IMR-90 (cell line): ENCODE data around the gene ADD2. TPM values are rescaled to one million over a fixed set of nuclear protein-coding genes. Genes with fewer than 3 reads are reported as not detected.

Experiments used
- ATAC-seq: fragments of 200-7000 bp; cut with Tn5 transposase; 2 replicates; pipeline ENCODE4 v1.9.1; 2020; ENCODE audit warnings: low read depth, mild to moderate bottlenecking, moderate library complexity
- BruUV-seq: library from RNA; stranded (reverse); fragments of 400-500 nt; replicated peaks from 2 replicates; lab custom pipeline; 2021; lab: Mats Ljungman, UMichigan
- CTCF ChIA-PET: fragments of 300-600 bp; formaldehyde crosslinking; extraction: SDS; loops from one replicate; lab custom pipeline; 2021; ENCODE audit warnings: antibody characterized with exemption; lab: Yijun Ruan, JAX
- POLR2A ChIA-PET: fragments of 300-600 bp; sonication (Branson Sonifier 250); formaldehyde crosslinking; loops from one replicate; lab custom pipeline; 2022; ENCODE audit warnings: antibody characterized with exemption; ENCODE audit not compliant: unreplicated experiment; lab: Charles Lee
- DNase-seq: peaks from one replicate; pipeline ENCODE4 v3.0.0; 2013
- H2AFZ ChIP-seq: replicated peaks from 2 replicates; pipeline ENCODE3; 2013; ENCODE audit warnings: low read length, mild to moderate bottlenecking; ENCODE audit not compliant: poor library complexity
- H2AK5ac ChIP-seq: 2 replicates; pipeline ENCODE4 v1.6.1; 2013; ENCODE audit warnings: low read depth, low read length, inconsistent platforms
- H2AK9ac ChIP-seq: replicated peaks from 2 replicates; pipeline ENCODE3; 2013; ENCODE audit warnings: mild to moderate bottlenecking, low read depth, low read length, moderate library complexity; ENCODE audit not compliant: poor library complexity
- H2BK120ac ChIP-seq: 2 replicates; pipeline ENCODE4 v1.6.1; 2013; ENCODE audit warnings: low read depth, low read length, inconsistent platforms
- H2BK15ac ChIP-seq: 3 replicates; pipeline ENCODE4 v1.6.1; 2013; ENCODE audit warnings: low read depth, low read length, inconsistent platforms
- H2BK20ac ChIP-seq: 2 replicates; pipeline ENCODE4 v1.6.1; 2013; ENCODE audit warnings: low read depth, mild to moderate bottlenecking, inconsistent platforms, low read length, moderate library complexity
- H2BK5ac ChIP-seq: 2 replicates; pipeline ENCODE4 v1.6.1; 2013; ENCODE audit warnings: mild to moderate bottlenecking, low read depth, low read length, inconsistent platforms; ENCODE audit not compliant: poor library complexity, severe bottlenecking
- H3K14ac ChIP-seq: replicated peaks from 2 replicates; pipeline ENCODE4 v1.6.1; 2013; ENCODE audit warnings: low read depth, low read length, inconsistent platforms
- H3K18ac ChIP-seq: 2 replicates; pipeline ENCODE4 v1.6.1; 2013; ENCODE audit warnings: low read depth, low read length, control low read depth
- H3K23ac ChIP-seq: 2 replicates; pipeline ENCODE4 v1.6.1; 2013; ENCODE audit warnings: low read depth, low read length, inconsistent platforms
- H3K27ac ChIP-seq: 2 replicates; pipeline ENCODE4 v1.5.1; 2013; ENCODE audit warnings: mild to moderate bottlenecking, control low read depth, low read length; ENCODE audit not compliant: insufficient read depth
- H3K27me3 ChIP-seq: 2 replicates; pipeline ENCODE4 v1.6.1; 2013; ENCODE audit warnings: low read length; ENCODE audit not compliant: control insufficient read depth, insufficient read depth
- H3K36me3 ChIP-seq: 2 replicates; pipeline ENCODE4 v1.6.1; 2013; ENCODE audit warnings: low read length, mixed read lengths; ENCODE audit not compliant: control insufficient read depth, insufficient read depth
- H3K4ac ChIP-seq: 2 replicates; pipeline ENCODE4 v1.6.1; 2013; ENCODE audit warnings: low read depth, low read length, inconsistent platforms
- H3K4me1 ChIP-seq: 2 replicates; pipeline ENCODE4 v1.6.1; 2013; ENCODE audit warnings: low read length, mixed read lengths; ENCODE audit not compliant: control insufficient read depth, insufficient read depth
- H3K4me2 ChIP-seq: 2 replicates; pipeline ENCODE4 v1.6.1; 2013; ENCODE audit warnings: low read depth, mild to moderate bottlenecking, control low read depth, low read length, moderate library complexity
- H3K4me3 ChIP-seq: 2 replicates; pipeline ENCODE4 v1.5.1; 2013; ENCODE audit warnings: low read depth, mild to moderate bottlenecking, control low read depth, low read length, moderate library complexity; ENCODE audit not compliant: insufficient read depth
- H3K56ac ChIP-seq: 2 replicates; pipeline ENCODE4 v1.6.1; 2013; ENCODE audit warnings: low read length, inconsistent platforms; ENCODE audit not compliant: insufficient read depth; ENCODE audit errors: extremely low read depth
- H3K79me1 ChIP-seq, 2 experiments: 2 replicates each; pipeline ENCODE4 v1.6.1; 2013; ENCODE audit warnings: low read length in 2 of 2, inconsistent platforms in 1 of 2, low read depth in 1 of 2
- H3K9ac ChIP-seq: 2 replicates; pipeline ENCODE4 v1.6.1; 2013; ENCODE audit warnings: low read depth, low read length, control low read depth
- H3K9me1 ChIP-seq: 2 replicates; pipeline ENCODE4 v1.6.1; 2013; ENCODE audit warnings: low read length, inconsistent platforms; ENCODE audit not compliant: insufficient read depth
- H3K9me3 ChIP-seq: 2 replicates; pipeline ENCODE4 v1.6.1; 2013; ENCODE audit warnings: low read length; ENCODE audit not compliant: control insufficient read depth, insufficient read depth
- H4K20me1 ChIP-seq: 2 replicates; pipeline ENCODE4 v1.6.1; 2013; ENCODE audit warnings: low read length, inconsistent platforms; ENCODE audit not compliant: insufficient read depth
- H4K5ac ChIP-seq: 2 replicates; pipeline ENCODE4 v1.6.1; 2013; ENCODE audit warnings: mild to moderate bottlenecking, low read depth, low read length, control low read depth
- H4K8ac ChIP-seq, 2 experiments: 2 replicates each; pipeline ENCODE4 v1.6.1; 2013; ENCODE audit warnings: low read depth in 2 of 2, low read length in 2 of 2, control low read depth in 1 of 2, inconsistent platforms in 1 of 2
- H4K91ac ChIP-seq: 2 replicates; pipeline ENCODE4 v1.6.1; 2013; ENCODE audit warnings: low read depth, low read length, inconsistent platforms; ENCODE audit not compliant: insufficient read depth
- BHLHE40 ChIP-seq: fragments of 150-350 bp; IDR thresholded peaks from 2 replicates; pipeline ENCODE4 v1.6.1; 2016; ENCODE audit warnings: mild to moderate bottlenecking, low read depth, low read length
- CTCF ChIP-seq: conservative IDR thresholded peaks from 2 replicates; pipeline ENCODE4 v1.5.1; 2012; ENCODE audit warnings: mild to moderate bottlenecking, low read depth, low read length, improper control_type of control experiment
- ELK1 ChIP-seq: fragments of 150-350 bp; IDR thresholded peaks from 2 replicates; pipeline ENCODE4 v1.6.1; 2016; ENCODE audit warnings: low read depth, mild to moderate bottlenecking, low read length, moderate library complexity, borderline replicate concordance
- MAFK ChIP-seq: IDR thresholded peaks from 2 replicates; pipeline ENCODE4 v1.6.1; 2012; ENCODE audit warnings: low read depth, low read length, improper control_type of control experiment
- POLR2A ChIP-seq: IDR thresholded peaks from 2 replicates; pipeline ENCODE4 v1.6.1; 2012; ENCODE audit warnings: mild to moderate bottlenecking, low read depth, low read length
- RAD21 ChIP-seq: IDR thresholded peaks from 2 replicates; pipeline ENCODE4 v1.6.1; 2012; ENCODE audit warnings: low read length, improper control_type of control experiment
- SMC3 ChIP-seq: fragments of 150-350 bp; IDR thresholded peaks from 2 replicates; pipeline ENCODE4 v1.6.1; 2016; ENCODE audit warnings: low read depth, mild to moderate bottlenecking, antibody characterized with exemption, low read length, moderate library complexity
- WGBS, 2 experiments: methylation state at CpG; one replicate each; pipeline versions ENCODE4 v1.1.5 to v1.1.7; 2013; ENCODE audit warnings: missing lambda C conversion rate in 2 of 2; ENCODE audit not compliant: insufficient read length in 1 of 2; ENCODE audit errors: extremely low coverage in 2 of 2; 5-methylcytosine and 5-hydroxymethylcytosine counted together
- dilution Hi-C: fragments of 300-500 bp; cut with HindIII; formaldehyde crosslinking; loops from one replicate; pipeline ENCODE4 v1.14.3; 2018; ENCODE audit warnings: low sequenced_read_pairs; ENCODE audit not compliant: unreplicated experiment
- in situ Hi-C: fragments of 300-500 bp; cut with MboI; formaldehyde crosslinking; loops from 3 replicates; pipeline ENCODE4 v1.14.3; 2019; ENCODE audit warnings: low sequenced_read_pairs, inconsistent platforms, mixed read lengths
- intact Hi-C: fragments of 100-400 bp; cut with micrococcal nuclease; formaldehyde crosslinking; loops from 2 replicates; pipeline ENCODE4 v1.10.0; 2022
- polyA plus RNA-seq, 3 experiments: library from polyadenylated mRNA; depleted of rRNA; stranded (reverse); fragments of >200 nt; gene quantifications; 2 replicates each; pipeline ENCODE4 v1.2.3, GENCODE V29; 2012; ENCODE audit warnings: low replicate concordance in 1 of 3
- total RNA-seq: library from RNA; depleted of rRNA; stranded (reverse); fragments of >200 nt; gene quantifications from 2 replicates; pipeline ENCODE4 v1.2.3, GENCODE V29; 2012

Gene ADD2
- total and polyA plus RNA-seq, 2 of the 4 experiments (the other 2 are of a cell fraction): not detected

GRCh38 chr2:70646420-70646818 lies 121.6 kb downstream of the ADD2 start:
- peaks cover 9% of the 10 kb centered on the region for H3K27me3 ChIP-seq
- no peaks in the 10 kb centered on the region for H3K9me3 ChIP-seq
- H2AFZ ChIP-seq: no peak overlapping the region
- H2AK5ac ChIP-seq: no peak overlapping the region
- dilution Hi-C loops (no loop called here), in situ Hi-C loops (no loop called here), intact Hi-C loops (no loop called here)
- no peak overlapping the region for H3K18ac ChIP-seq
- H4K91ac ChIP-seq: no peak overlapping the region
- H2BK20ac ChIP-seq: no peak overlapping the region
- no peak overlapping the region for H3K27ac ChIP-seq
- H2AK9ac ChIP-seq: no peak overlapping the region
- no peak overlapping the region for H3K56ac ChIP-seq
- H3K23ac ChIP-seq: no peak overlapping the region
- H4K5ac ChIP-seq: no peak overlapping the region
- no peak overlapping the region for H3K4me2 ChIP-seq
- no peaks in the 10 kb centered on the region for H4K20me1 ChIP-seq
- H3K4me1 ChIP-seq: no peaks in the 10 kb centered on the region
- no peak overlapping the region for H3K14ac ChIP-seq
- no peaks in the 10 kb centered on the region for H3K9me1 ChIP-seq
- H3K4me3 ChIP-seq: no peak overlapping the region
- no peak overlapping the region for H3K9ac ChIP-seq
- ChIA-PET POLR2A (no interaction called here), CTCF (interaction anchor here (1.1 kb wide), 1 partner anchor 27 kb away, joined by 3 read pairs; no protein-coding TSS in a partner anchor)
- no peak overlapping the region for H3K4ac ChIP-seq
- no peak overlapping the region for H2BK15ac ChIP-seq
- DNase-seq: no peak
- ATAC-seq: no peak
- no peak overlapping the region for H2BK5ac ChIP-seq
- H3K36me3 ChIP-seq: no peaks in the 10 kb centered on the region
- 50% methylated on average over 2 of the region's 5 CpGs; no CpG with 5 or more reads in 1 of the 2 experiments for WGBS, 2 experiments
- no peaks in the 10 kb centered on the region for H3K79me1 ChIP-seq
- H2BK120ac ChIP-seq: no peak overlapping the region
- BruUV-seq: no TSS peak
- H4K8ac ChIP-seq: no peak overlapping the region
- TF ChIP-seq ELK1: no peak
- TF ChIP-seq RAD21: no peak
- TF ChIP-seq SMC3: no peak
- TF ChIP-seq BHLHE40: no peak
- TF ChIP-seq CTCF: no peak
- no peak for TF ChIP-seq MAFK
- no peak for TF ChIP-seq POLR2A
